Activated naive CD8-positive, alpha-beta T cell treated with anti-CD3 and anti-CD28 coated beads, Interleukin-2, amount 10 ng/mL, durations not matched to agents 7 days and 5 days (primary cell): ENCODE data around the gene PJA1. TPM values are rescaled to one million over a fixed set of nuclear protein-coding genes. Genes with fewer than 3 reads are reported as not detected.
A peak's percentile ranks its signal among the peaks of the same experiment; 100 is the strongest.

Experiments
- ATAC-seq: fragments of 150-1000 bp; cut with Tn5 transposase; one replicate; pipeline ENCODE4 v1.10.0; 2021; ENCODE audit warnings: low read depth, moderate library complexity
- POLR2A ChIA-PET: fragments of 350-600 bp; sonication (Branson Sonifier 250); formaldehyde crosslinking; loops from one replicate; lab custom pipeline; 2021; ENCODE audit warnings: antibody characterized with exemption; lab: Charles Lee
- DNase-seq: peaks from one replicate; pipeline ENCODE4 v3.0.0; 2021
- H3K27ac Mint-ChIP-seq: one replicate; pipeline ENCODE4 v1.8.0; 2022; ENCODE audit warnings: mild to moderate bottlenecking, mixed read lengths
- H3K27me3 Mint-ChIP-seq: one replicate; pipeline ENCODE4 v1.8.0; 2022; ENCODE audit warnings: mild to moderate bottlenecking, moderate library complexity, mixed read lengths
- H3K36me3 Mint-ChIP-seq: one replicate; pipeline ENCODE4 v1.8.0; 2021; ENCODE audit warnings: mild to moderate bottlenecking, mixed read lengths
- H3K4me1 Mint-ChIP-seq: one replicate; pipeline ENCODE4 v1.8.0; 2021; ENCODE audit warnings: mixed read lengths
- H3K4me3 Mint-ChIP-seq: one replicate; pipeline ENCODE4 v1.8.0; 2022; ENCODE audit warnings: mild to moderate bottlenecking, moderate library complexity, mixed read lengths
- H3K9me3 Mint-ChIP-seq: one replicate; pipeline ENCODE4 v1.8.0; 2021; ENCODE audit warnings: mixed read lengths
- total RNA-seq, 2 experiments: library from RNA; stranded (reverse); gene quantifications; one replicate each; pipeline ENCODE4 v1.2.3, GENCODE V29; 2021

Gene PJA1
- total RNA-seq, 2 experiments from 2014 or later: 22.4 to 23.9 TPM

DNA sequence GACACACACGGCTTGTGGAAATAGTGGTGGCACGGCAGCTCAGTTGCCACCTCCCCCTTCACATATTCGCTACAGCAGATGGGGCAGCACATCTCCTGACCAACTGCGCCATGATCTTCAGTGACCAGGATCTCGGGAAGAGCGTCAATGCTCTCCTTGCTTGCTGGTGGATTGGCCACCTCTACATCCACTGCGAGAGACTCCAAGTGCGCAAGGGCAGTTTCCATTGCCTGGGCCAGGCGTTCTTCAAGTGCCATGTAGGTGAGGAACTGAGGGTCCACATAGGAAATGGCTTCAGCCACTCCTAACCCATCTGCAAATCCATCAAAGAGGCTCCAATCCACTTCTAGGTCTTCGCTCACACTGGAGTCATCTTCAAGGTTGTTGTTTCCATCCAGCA lies 3.9 kb downstream of the PJA1 start:
- DNase-seq (no peak), ATAC-seq (no peak)
- Mint-ChIP-seq H3K27me3 (no peaks in the 10 kb centered on the region), H3K4me3 (no peak overlapping the region), H3K36me3 (peaks cover 12% of the 10 kb centered on the region), H3K27ac (no peak overlapping the region), H3K9me3 (no peaks in the 10 kb centered on the region), H3K4me1 (peaks cover 25% of the 10 kb centered on the region)
- POLR2A ChIA-PET: no interaction called here

DNA sequence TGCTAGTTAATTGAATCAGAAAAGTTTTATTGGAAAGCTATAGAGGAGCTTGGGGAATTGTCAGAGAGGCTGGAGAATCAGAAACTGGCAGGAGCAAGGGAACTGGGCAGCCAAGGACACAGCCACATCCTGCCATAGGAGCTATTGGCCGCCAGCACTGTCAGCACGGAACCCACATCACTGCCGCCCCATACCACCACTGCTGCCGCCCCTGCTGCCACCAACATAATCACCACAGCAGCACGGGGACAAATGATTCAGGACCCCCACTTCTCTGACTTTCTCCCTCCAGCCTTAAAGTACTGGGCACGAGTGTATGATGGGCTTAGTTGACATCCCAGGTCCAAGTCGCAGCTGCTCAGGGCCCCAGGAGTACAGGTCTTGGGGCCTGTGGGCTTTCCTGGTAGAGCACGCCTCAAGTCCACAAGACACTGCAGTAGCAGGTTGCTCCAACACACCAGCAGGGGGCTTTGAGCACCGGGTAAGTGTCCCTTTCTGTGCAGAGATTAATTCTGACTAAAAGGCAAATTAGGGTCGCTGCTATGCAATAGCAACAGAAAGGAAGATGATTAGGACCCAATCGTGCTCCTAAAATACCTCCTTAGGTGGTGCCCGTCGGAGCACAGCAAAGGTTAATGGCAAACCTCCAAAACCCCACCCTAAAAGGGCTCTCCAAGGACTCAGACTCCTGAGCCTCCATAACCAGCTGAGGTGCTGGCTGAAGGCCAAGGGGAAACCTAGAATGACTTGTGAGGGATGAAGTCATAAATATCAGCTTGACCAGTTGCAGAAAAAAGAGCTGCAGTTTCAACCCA lies 6.9 kb downstream of the PJA1 start:
- peaks cover 10% of the 10 kb centered on the region for H3K36me3 Mint-ChIP-seq
- POLR2A ChIA-PET: no interaction called here
- no peak overlapping the region for H3K4me3 Mint-ChIP-seq
- H3K27me3 Mint-ChIP-seq: no peaks in the 10 kb centered on the region
- no peaks in the 10 kb centered on the region for H3K9me3 Mint-ChIP-seq
- DNase-seq: no peak
- ATAC-seq: peak; percentile 73
- H3K27ac Mint-ChIP-seq: no peak overlapping the region
- H3K4me1 Mint-ChIP-seq: peaks cover 13% of the 10 kb centered on the region

DNA sequence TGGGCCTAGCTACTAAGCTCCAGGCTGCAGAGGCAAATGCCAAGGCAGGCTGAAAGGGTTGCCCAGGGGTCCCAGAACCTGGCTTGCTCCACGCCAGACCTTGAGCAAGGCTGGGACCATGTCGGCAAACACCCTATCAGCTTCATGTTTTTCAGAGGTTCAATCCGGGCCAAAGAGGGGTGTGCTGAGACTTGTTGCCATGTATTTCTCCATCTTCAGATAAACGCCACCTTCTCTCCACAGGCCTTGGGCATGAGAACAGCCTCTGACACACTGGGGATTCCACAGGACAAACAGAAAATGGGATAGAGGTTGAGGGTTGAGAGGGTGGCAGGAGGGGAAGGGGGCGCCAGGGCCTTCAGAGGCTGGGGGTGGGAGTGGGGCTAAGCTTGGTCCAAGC lies 8.6 kb downstream of the PJA1 start:
- DNase-seq (no peak), ATAC-seq (no peak)
- H3K9me3 Mint-ChIP-seq: no peaks in the 10 kb centered on the region
- H3K4me1 Mint-ChIP-seq: no peaks in the 10 kb centered on the region
- H3K36me3 Mint-ChIP-seq: peaks cover 2% of the 10 kb centered on the region
- no peak overlapping the region for H3K27ac Mint-ChIP-seq
- no peaks in the 10 kb centered on the region for H3K27me3 Mint-ChIP-seq
- no peak overlapping the region for H3K4me3 Mint-ChIP-seq
- POLR2A ChIA-PET: no interaction called here

DNA sequence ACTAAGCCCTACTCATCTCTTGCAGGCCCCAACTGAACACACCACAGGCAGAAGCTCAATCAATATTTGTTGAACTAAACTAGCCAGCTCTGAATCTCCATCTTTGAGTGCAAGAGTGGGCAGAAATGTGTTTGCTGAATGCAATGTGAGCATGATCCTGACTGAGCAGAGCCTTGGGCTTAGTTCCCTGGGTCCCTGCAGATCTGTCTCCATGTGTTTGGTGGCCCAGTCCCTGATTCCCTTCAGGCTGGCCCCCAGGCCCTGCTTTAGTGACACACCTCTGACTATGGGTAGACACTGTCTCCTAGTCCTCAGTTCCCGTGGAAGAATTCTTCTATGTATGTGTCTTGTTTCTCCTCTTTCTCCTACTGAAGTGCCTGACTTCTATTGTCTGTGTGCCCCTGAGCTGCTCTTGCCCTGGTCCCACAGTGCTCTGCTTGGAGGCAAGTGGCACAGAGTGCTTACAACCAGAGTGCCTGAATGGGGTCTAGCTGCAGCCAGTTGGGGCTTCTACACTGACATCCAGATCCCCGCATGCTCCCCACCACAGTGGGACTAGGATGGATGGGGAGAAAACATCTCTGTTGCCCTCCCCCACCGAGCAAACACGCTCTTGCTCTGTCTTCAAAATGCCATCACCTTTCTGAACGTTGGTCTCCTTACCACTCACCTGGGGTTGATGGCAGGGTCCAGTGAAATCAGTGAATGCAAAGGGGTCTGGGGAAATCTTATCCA lies 9.3 kb downstream of the PJA1 start:
- POLR2A ChIA-PET: no interaction called here
- Mint-ChIP-seq H3K27ac (no peak overlapping the region), H3K36me3 (peaks cover 2% of the 10 kb centered on the region), H3K4me3 (no peak overlapping the region), H3K4me1 (no peaks in the 10 kb centered on the region), H3K9me3 (no peaks in the 10 kb centered on the region), H3K27me3 (no peaks in the 10 kb centered on the region)
- DNase-seq (no peak), ATAC-seq (no peak)

DNA sequence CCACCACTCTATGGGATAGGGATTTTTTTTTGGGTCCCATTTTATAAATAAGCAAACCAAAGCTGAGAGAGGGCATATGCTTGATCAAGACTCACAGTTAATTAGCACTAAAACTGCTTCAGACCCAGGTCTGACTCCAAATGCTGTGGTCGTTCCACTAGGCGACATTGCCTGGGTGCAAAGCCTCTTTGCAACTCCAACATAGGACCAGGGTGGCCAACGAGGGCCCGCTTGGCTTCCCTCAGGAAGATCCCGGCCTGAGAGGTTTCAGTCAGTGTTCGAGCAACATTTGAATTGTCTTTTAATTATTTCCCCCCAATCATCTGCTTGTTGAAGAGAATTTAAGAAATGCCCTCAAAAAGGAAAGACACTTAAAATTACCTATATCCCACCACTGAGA lies 11.2 kb downstream of the PJA1 start:
- H3K27ac Mint-ChIP-seq: no peak overlapping the region
- H3K4me3 Mint-ChIP-seq: no peak overlapping the region
- no peaks in the 10 kb centered on the region for H3K9me3 Mint-ChIP-seq
- POLR2A ChIA-PET: no interaction called here
- H3K27me3 Mint-ChIP-seq: no peaks in the 10 kb centered on the region
- no peaks in the 10 kb centered on the region for H3K4me1 Mint-ChIP-seq
- DNase-seq (no peak), ATAC-seq (no peak)
- no peaks in the 10 kb centered on the region for H3K36me3 Mint-ChIP-seq

DNA sequence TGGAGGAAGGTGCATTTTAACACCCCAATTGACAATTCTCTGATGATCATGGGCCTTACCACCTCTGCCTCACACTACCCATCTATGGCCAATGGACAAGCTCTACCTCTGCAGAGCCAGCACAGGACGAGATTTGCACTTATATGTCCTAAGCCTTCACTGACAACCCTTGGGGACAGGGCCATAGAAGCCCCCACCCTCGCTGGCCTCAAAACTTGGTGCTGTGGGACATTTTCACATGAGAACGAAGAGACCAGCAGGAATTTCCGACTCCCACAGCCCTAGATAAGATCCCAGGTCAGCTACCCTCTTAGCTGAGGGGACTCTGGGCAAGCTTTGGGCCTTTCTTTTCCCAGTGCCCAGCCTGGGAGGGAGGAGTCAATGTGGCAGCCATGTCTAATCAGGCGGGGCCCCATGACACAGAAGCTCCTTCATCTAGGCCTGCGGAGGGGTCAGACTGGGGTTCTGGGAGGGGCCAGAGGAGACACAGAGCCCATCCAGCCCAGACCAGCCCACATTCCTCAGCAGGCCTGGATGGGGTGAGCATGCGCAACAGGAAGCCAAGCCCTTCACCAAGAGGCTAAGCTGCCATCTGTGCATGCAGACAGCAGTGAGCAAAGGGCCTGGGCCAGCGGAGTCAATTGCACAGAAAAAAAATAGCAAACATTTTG lies 12.1 kb downstream of the PJA1 start:
- H3K27me3 Mint-ChIP-seq: no peaks in the 10 kb centered on the region

DNA sequence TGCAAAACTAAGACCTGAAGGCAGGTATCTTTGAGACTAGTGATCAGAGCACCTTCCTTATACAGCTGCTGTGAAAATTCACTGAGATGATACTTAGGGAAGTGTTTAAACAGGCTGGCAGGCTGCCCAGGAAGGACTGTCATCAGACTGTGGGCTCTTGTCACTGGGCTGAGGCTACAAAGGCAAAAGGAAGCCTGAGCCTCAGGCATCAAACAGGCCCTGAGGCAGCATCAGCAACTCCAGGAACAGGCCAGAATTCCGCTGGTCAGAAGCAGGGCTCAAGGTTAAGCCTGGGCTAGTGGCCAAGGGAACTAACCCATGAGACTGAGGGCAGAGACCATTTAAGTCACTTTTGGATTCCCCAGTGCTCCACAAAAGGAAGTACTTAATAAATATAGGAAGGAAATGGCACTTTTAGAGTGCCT lies 12.8 kb downstream of the PJA1 start:
- no peak overlapping the region for H3K27ac Mint-ChIP-seq
- POLR2A ChIA-PET: no interaction called here
- no peak for ATAC-seq
- H3K4me3 Mint-ChIP-seq: no peak overlapping the region
- H3K27me3 Mint-ChIP-seq: no peaks in the 10 kb centered on the region
- no peaks in the 10 kb centered on the region for H3K4me1 Mint-ChIP-seq
- H3K36me3 Mint-ChIP-seq: no peaks in the 10 kb centered on the region
- H3K9me3 Mint-ChIP-seq: no peaks in the 10 kb centered on the region
- DNase-seq: no peak

More for the DNA sequence above, 12.1 kb downstream of the PJA1 start:
- no peak for DNase-seq
- POLR2A ChIA-PET: no interaction called here
- no peaks in the 10 kb centered on the region for H3K9me3 Mint-ChIP-seq
- H3K36me3 Mint-ChIP-seq: no peaks in the 10 kb centered on the region
- ATAC-seq: no peak
- H3K4me1 Mint-ChIP-seq: no peaks in the 10 kb centered on the region
- no peak overlapping the region for H3K4me3 Mint-ChIP-seq
- H3K27ac Mint-ChIP-seq: no peak overlapping the region

DNA sequence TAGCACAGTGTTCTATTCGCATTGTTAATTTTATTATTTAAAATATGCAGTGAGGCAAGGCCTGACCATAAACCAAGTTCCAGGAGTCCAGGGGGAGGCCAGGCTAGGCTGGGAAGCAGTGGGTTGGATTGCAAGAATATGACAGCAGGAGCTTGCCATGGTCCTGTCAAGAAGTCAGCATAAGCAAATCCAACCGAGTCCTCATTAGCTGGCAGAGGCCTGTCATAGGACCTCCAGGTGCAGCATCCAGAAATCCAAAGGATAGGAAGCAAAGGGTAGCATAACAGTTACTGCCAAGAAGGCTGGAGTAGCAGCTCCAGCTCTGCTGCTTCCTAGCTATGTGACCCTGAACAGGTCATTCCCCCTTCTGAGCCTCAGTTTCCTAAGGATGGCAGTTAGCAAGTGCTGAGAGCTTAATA lies 13.4 kb downstream of the PJA1 start:
- no peaks in the 10 kb centered on the region for H3K27me3 Mint-ChIP-seq
- DNase-seq (no peak), ATAC-seq (no peak)
- POLR2A ChIA-PET: no interaction called here
- no peak overlapping the region for H3K4me3 Mint-ChIP-seq
- no peaks in the 10 kb centered on the region for H3K4me1 Mint-ChIP-seq
- H3K9me3 Mint-ChIP-seq: no peaks in the 10 kb centered on the region
- H3K36me3 Mint-ChIP-seq: no peaks in the 10 kb centered on the region
- H3K27ac Mint-ChIP-seq: no peak overlapping the region

DNA sequence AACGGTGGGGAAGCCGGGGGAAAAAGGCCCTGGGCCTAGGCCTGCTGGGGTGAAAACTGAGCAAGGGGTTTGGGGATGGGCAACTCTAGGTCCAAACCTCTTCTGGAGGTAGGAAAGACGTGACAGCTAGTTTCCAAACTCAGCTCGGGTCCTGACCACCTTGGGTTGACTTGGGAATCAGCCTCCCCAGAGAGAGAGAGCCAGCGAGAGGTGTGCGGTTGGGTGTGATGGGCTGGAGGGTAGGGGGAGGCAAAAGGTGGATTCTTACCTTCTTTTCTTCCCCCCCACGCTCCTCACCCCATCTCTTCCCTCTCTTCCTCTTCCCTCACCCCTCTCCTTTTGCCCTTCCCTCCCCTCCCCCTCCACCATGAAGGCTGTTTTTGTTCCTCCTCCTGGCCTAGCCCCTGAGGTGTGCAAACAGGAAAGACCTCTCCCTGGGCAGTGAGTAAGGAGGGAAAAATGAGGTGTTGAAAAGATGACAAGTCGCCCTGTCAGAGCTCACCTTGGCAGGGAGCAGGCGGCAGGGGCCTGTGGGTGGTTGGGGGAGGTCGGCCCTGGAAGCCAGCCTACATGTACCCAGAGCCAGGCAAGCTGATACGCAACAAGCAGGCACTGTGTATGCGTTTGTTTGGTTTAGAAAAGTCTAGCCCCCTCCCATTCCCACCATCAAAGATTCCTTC lies 14.8 kb downstream of the PJA1 start:
- DNase-seq (no peak), ATAC-seq (no peak)
- Mint-ChIP-seq H3K4me1 (no peaks in the 10 kb centered on the region), H3K27me3 (no peaks in the 10 kb centered on the region), H3K9me3 (no peaks in the 10 kb centered on the region), H3K36me3 (no peaks in the 10 kb centered on the region), H3K27ac (no peak overlapping the region), H3K4me3 (no peak overlapping the region)
- POLR2A ChIA-PET: no interaction called here

DNA sequence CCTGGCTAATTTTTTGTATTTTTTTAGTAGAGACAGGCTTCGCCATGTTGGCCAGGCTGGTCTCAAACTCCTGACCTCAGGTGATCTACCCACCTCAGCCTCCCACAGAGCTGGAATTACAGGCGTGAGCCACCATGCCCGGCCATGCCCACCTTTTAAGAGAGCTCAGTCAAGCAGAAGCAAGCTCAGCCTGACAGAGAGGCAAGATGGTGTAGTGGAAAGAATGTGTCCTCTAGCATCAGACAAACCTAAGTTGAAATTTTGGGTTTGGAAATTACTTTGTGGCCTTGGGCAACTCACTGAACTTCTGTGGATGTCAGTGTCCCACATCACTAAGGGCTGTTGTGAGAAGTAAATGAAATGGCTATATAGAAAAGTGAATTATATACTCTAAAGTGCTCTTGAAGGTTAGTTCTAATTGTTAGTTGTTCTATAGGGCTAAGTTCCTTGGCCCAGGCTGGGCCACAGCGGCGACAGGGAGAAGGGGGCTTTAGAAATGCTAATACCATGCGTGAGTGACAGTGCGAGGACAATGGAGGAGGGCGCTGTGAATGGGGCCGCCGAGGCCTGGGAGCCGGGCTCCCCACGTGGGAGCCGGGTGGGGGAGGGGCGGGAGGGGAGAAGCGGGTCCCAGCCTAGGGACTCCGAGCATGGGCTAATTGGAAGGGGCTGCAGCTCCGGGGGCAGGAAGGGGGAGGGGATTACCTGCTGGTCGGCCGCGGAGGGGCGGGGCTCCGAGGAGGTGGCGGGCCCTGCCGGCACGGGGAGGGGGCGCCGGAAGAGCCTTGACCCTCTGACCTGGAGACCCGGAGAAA lies 15.6 kb downstream of the PJA1 start:
- POLR2A ChIA-PET: no interaction called here
- no peak overlapping the region for H3K4me3 Mint-ChIP-seq
- no peaks in the 10 kb centered on the region for H3K9me3 Mint-ChIP-seq
- no peaks in the 10 kb centered on the region for H3K4me1 Mint-ChIP-seq
- ATAC-seq (no peak), DNase-seq (no peak)
- H3K27ac Mint-ChIP-seq: no peak overlapping the region
- no peaks in the 10 kb centered on the region for H3K36me3 Mint-ChIP-seq
- H3K27me3 Mint-ChIP-seq: no peaks in the 10 kb centered on the region

DNA sequence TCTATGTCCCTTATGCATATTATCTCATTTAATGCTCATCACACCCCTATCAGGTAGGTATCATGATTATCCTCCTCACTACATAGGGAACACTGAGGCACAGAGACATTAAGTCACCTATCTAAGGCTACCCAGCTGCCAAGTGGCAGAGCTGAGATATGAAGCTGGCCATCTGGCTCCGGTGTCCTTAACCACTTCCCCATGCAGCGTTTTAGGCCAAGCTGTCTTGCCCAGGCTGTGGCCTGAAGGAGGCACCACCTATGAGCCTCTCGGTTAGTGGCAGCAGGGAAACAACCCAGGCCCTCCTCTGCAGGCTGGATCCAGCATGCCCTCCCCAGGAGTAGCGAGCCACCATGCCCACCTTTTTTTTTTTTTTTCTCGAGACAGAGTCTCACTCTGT lies 16.3 kb downstream of the PJA1 start:
- H3K27ac Mint-ChIP-seq: no peak overlapping the region
- H3K4me3 Mint-ChIP-seq: no peak overlapping the region
- DNase-seq: no peak
- no peaks in the 10 kb centered on the region for H3K9me3 Mint-ChIP-seq
- POLR2A ChIA-PET: no interaction called here
- H3K36me3 Mint-ChIP-seq: no peaks in the 10 kb centered on the region
- ATAC-seq: no peak
- H3K4me1 Mint-ChIP-seq: no peaks in the 10 kb centered on the region
- H3K27me3 Mint-ChIP-seq: no peaks in the 10 kb centered on the region

DNA sequence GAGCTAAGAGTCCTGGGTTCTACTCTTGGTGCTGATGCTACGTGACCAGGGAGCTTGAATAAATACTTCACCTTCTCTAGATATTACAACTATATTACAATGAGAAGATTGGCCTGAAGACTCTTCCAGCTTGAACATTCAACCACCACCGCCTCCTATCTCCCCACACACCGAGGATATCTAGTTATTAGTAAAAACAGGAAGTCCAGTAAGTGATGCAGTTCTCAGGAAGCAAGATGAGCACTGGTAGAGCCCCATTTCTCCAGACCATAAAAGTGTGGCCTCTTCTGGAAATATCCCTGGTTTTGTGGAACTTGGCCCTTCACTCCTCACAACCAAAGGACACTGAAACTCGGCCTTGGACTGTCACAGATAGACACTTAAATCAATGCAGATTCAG lies 18.5 kb downstream of the PJA1 start:
- H3K27me3 Mint-ChIP-seq: no peaks in the 10 kb centered on the region
- POLR2A ChIA-PET: no interaction called here
- no peak overlapping the region for H3K4me3 Mint-ChIP-seq
- no peak for ATAC-seq
- H3K36me3 Mint-ChIP-seq: no peaks in the 10 kb centered on the region
- H3K4me1 Mint-ChIP-seq: no peaks in the 10 kb centered on the region
- H3K27ac Mint-ChIP-seq: no peak overlapping the region
- H3K9me3 Mint-ChIP-seq: no peaks in the 10 kb centered on the region
- DNase-seq: no peak

DNA sequence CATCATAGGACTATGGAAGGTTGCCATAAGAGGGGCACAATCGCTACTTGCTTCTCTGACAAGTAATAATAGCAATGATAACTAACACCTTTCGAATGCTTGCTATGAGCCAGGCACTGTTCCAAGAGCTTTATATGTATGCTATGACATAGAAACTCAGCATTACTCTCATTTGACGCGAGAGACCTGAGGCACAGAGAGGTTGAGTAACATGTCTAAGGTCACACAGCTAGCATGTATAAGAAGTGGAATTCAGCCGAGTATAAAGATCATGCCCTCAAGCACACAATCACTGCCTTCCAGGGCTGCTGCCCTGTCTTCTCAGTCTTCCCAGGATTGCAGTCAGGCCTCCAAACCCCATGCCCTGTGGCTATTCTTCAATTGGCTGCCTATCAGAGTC lies 19.5 kb downstream of the PJA1 start:
- H3K4me3 Mint-ChIP-seq: no peak overlapping the region
- no peaks in the 10 kb centered on the region for H3K27me3 Mint-ChIP-seq
- H3K4me1 Mint-ChIP-seq: no peaks in the 10 kb centered on the region
- no peaks in the 10 kb centered on the region for H3K9me3 Mint-ChIP-seq
- H3K36me3 Mint-ChIP-seq: no peaks in the 10 kb centered on the region
- POLR2A ChIA-PET: no interaction called here
- ATAC-seq (no peak), DNase-seq (no peak)
- H3K27ac Mint-ChIP-seq: no peak overlapping the region
